Kidney capillary endothelial cell (primary cell): ENCODE data around the gene IGF2BP2.
"Not testable (repeated sequence)": the region's sequence is repeated elsewhere in the genome, so short reads cannot be mapped to it uniquely, and the experiment has no call there.

Source experiments
- DNase-seq: peaks from one replicate; pipeline ENCODE4 v3.0.0-alpha.2; 2018; ENCODE audit warnings: low spot score

The IGF2BP2 gene

DNA sequence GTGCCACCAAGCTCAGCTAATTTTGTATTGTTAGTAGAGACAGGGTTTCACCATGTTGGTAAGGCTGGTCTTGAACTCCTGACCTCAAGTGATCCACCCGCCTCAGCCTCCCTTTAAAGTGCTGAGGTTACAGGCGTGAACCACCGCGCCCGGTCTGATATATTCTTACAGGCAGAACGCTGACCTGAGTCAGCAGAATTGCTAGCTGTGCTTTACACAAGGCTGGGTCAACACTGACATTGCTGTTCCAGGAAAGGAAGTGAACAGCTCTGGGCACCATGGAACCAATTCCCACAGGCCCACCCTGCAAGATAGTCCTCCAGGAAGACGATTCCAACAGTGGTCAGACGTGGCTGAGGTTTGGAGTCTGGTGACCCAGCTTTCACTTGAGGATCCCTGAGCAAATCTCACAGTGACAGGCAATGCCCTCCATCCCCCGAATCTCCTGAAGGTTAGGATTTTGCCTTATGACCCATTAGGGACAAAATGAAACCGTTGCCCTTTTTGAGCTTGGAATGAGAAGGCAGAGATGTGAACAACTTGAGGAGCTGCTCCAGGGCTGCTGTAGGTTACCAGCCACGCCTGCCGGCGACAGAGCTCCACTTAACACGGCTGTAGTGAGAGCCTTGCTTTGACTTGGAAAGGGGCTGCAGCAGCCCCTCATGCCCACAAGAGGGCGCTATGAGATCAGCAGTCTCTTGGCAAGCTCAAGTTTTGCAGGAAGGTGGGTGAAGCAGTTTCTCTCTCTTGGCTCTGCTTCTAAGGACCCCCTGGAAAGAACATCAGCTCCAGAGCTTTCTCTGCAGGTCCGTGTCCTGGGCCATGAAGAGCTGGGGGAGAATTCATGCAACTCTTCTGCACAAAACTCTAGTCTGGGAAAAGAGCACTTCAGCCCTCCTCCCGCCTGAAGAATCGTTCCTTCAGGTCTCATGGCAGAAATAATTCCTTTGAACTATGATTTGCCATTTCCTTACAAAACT, 164.6 kb downstream of the IGF2BP2 start:
- peak; percentile 84 for DNase-seq

DNA sequence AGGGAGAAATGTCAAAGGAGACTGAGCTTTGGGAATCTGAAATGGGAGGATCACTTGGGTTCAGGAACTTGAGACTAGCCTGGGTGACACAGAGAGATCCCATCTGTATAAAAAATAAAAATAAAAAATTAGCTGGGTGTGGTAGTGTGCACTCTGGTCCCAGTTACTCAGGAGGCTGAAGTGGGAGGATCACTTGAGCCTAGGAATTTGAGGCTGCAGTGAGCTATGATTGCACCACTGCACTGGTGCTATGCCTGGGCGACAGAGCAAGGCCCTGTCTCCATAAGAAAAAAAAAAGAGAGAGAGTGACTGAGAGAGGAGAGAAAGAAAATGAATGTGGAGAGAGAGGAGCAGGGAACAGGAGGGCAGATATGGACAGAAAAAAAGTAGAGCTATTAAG, 165.9 kb downstream of the IGF2BP2 start:
- no peak for DNase-seq

DNA sequence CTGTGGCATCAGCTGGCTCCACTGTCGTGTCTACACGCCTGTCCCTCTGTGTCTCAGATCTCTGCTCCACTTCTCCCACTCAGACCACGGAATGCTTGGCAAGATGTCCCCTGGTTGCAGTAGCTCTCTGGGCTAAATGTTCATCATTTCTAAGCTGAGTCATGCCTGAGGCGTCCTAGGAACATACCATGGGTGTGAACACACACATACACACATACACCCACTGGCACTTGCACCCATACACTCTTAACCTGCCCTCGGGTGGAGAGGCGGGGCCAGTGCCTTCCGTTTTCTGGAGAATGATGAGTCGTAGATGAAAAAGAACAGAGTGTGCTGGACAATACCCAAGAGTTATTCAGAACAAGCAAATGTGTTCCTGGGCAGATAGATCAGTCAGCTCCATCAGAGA, 166.3 kb downstream of the IGF2BP2 start:
- DNase-seq: peak; percentile 63

DNA sequence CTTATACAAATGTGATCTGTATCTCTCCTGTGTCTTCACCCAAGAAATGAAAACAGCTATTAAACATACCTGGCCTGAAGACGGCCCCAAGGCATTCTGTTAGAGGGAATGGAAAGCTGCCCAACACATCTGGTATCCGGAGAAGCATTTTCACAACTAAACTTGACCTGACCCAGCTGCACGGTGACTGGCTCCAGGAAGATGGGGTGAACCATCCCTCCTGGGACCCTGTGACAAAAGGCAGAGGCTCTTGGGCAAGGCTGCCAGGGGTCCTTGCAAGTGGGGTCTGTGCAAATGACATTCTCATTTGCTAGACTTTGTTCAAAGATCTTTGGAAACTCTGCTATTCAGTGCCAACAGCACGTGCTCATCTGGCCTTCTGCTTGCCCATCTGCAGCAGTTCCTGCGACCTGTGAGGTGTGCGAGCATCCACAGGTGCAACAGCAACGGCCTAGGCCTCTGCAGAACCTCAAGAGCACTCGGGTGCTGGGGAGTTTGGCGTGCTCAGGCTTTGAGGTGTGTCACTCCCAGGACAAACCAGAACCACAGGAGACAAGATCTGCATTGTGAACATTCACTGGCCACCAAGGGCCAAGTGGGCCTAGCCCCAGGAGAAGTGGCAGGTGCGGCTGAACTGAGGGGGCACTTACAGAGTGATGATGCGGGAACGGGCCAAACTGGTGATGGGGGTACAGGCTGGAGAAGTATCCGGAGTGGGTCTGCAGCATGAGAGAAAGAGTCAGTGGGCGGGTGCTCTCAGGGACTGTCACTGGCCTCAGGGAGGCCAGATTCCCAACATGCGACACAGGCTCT, 166.9 kb downstream of the IGF2BP2 start:
- DNase-seq: no peak

- DNase-seq: no peak
Observed at GRCh38 chr3:185657211-185657610, 167.6 kb downstream of the IGF2BP2 start.

- DNase-seq: no peak
Observed at GRCh38 chr3:185656321-185656840, 168.5 kb downstream of the IGF2BP2 start.

DNA sequence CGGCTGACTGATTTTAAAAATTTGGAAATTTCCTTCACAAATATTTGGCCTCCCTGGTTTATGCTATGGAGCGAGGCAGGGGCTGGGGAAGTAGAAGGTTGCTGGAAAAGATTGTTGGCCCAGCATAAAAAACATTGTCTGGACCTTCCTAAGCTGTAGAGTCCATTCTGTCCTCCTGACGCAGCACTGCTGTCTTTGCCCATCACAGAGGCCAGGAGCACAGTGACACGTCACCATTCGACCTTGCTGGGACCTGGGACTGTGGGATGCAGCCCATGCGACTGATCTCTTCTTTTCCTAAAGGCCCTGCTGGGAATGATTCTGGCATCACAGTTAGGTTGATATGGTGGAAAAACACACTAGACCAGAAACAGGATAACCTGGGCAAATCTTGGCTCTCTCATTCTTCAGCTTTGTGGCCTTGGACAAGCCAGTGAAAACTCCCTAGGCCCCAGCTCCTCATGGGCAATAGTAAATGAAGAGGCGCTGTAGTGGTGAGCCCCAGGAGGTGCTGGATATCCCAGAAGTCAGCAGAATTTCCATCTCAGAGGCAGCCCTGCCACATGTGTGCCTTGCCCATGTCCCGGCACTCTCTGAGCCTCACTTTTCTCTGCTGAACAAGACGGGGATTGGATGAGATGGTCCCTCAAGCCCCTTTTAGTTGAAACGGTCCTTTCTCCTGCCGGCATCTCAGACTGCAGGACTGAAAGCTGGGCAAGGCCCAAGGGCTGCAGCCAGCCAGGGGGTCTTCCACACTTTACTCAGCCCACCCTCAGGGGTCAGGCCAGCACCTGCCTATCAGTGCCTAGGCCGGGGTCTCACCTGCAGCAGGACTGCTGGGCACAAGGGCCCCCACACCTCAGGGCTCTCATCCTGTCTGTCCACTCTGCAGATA, 169.2 kb downstream of the IGF2BP2 start:
- DNase-seq: no peak

GRCh38 chr3:185654758-185655145, 170.1 kb downstream of the IGF2BP2 start:
- DNase-seq: no peak

- no peak for DNase-seq
Observed at GRCh38 chr3:185653949-185654757, 170.7 kb downstream of the IGF2BP2 start.

GRCh38 chr3:185651971-185652370, 172.9 kb downstream of the IGF2BP2 start:
- DNase-seq: no peak

DNA sequence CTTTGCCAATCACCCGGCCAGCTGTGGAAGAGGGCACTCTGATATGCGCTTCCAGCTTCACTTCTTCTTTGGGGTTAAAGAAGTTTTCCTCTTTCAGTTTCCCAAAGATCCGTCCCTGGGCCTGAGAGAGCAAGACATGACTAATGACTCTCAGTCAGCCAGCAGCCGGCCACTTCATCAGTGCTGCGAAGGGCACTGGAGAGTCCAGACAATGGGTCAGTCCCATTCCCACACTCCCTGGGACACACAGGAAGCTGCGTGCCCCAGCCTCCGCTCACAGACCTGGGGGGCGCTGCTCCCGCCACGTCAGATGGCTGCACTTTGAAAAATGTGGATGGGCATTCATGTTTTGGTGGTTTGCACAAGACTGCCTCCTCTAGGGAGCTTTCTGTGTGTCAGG, 175.4 kb downstream of the IGF2BP2 start:
- DNase-seq: no peak

DNA sequence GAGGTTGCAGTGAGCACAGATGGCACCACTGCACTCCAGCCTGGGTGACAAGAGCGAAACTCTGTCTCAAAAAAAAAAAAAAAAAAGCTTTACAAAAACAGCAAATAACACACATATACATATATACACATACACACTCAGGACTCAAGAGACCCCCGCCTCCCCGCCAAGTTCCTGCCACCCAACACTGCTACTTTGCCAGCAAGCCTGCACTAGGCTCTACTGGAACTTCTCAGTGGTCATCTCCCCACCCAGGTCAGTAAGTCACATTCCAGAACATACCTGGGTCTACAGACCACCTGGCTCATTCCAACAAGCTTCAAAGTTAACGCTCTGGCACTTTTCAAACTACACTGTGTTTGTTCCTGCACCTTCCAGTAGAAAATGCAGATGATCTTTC, 176.4 kb downstream of the IGF2BP2 start:
- no peak for DNase-seq

DNA sequence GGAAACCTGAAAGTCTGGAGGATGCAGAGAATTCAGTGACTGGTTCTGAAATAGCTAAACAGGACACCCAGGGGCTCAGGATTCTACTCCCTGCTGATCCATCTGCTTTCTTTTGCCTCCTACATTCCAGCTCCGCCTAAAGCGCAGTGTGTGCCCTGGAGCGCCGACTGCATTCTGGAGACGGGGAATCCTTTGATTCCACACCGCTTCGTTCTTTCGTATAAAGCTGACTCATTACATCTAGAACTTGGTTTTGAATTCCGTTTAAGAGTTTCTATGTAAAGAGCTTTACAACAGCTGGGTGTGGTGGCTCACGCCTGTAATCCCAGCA, 177.0 kb downstream of the IGF2BP2 start:
- no peak for DNase-seq

DNA sequence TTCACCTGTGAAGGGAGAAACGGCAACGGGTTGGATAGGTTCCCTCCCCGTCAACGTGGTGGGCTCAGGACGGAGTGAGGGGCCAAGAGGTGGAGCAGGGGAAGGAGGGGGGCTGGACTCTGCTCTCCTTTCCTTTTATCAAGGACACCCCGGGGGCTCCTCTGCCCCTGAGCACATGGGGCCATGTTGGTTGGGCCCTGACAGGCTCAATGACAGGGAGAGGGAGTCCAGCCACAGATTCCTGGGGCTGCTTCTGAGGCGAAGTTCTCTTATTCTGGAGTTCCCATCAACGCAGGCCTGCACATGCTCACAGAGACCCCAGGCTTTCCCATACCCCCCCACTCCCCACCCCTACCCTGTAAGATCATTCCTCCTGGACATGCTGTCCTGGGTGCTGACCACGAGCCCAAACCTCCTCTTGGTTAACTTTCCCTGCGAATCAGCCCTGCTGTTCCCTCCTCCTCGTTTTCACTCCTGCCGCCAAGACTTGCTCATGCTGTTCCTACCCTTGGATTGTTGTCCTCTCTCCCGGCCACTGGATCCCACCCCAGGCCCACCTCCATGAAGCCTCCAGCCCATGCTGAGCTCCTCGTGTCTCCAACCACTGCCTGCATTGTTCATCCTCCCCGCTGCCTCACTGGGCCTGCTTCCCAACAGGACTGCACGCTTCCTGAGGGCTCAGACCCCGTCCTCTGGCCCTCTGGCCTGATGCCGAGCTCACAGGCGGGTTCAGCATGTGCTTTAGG, 177.5 kb downstream of the IGF2BP2 start:
- no peak for DNase-seq

- DNase-seq: no peak
Observed at GRCh38 chr3:185646382-185647133, 178.3 kb downstream of the IGF2BP2 start.

GRCh38 chr3:185645596-185646381, 179.1 kb downstream of the IGF2BP2 start:
- DNase-seq: no peak

GRCh38 chr3:185645191-185645590, 179.7 kb downstream of the IGF2BP2 start:
- not testable (repeated sequence) for DNase-seq

DNA sequence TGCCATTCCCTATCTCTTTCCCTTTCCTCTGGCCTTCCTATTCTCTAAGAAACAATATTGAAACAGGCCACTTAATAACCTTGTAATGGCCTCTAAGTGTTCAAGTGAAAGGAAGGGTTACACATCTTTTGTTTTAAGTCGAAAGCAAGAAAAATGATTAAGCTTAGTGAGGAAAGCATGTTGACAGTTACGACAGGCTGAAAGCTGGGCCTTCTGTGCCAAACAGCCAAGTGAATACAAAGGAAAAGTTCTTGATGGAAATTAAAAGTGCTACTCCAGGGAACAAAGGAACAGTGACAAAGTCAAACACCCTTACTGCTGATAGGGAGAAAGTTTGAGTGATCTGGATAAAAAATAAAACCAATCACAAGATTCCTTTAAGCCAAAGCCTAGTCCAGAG, 184.5 kb downstream of the IGF2BP2 start:
- DNase-seq: no peak
